Lower leg skin (tissue), 4 donors: Measurements from ENCODE around the gene AP1M1. TPM values are rescaled to one million over a fixed set of nuclear protein-coding genes. Genes with fewer than 3 reads are reported as not detected.

Source experiments
- DNase-seq, 2 donors: peaks; one replicate each; pipeline ENCODE4 v3.0.0-alpha.2; 2019; ENCODE audit warnings: low spot score in 2 of 2
- H3K4me3 ChIP-seq: fragments of 200-600 bp; sonication (generic); 2 replicates; pipeline ENCODE4 v1.5.1; 2017; ENCODE audit warnings: mild to moderate bottlenecking, low read depth; ENCODE audit not compliant: poor library complexity, severe bottlenecking
- POLR2A ChIP-seq, 2 donors: fragments of 450-650 bp; IDR thresholded peaks; one replicate each; pipeline ENCODE4 v1.6.1; 2016 to 2017; ENCODE audit warnings: antibody characterized with exemption in 2 of 2, mild to moderate bottlenecking in 1 of 2, moderate library complexity in 1 of 2
- WGBS, 2 donors: methylation state at CpG; one replicate each; pipeline ENCODE4 v1.1.5; 2018; 5-methylcytosine and 5-hydroxymethylcytosine counted together
- intact Hi-C: fragments of 100-400 bp; cut with DNase I; formaldehyde crosslinking; loops from one replicate; pipeline ENCODE4 v1.15.0; 2023; ENCODE audit warnings: low total_unique reads
- total RNA-seq, 4 donors: library from RNA; depleted of rRNA; stranded (reverse); fragments of >200 nt; gene quantifications; one replicate each; pipeline ENCODE4 v1.1.0, GENCODE V29; 2016
- TF ChIP-seq, protein P1 (sequence below), 3 donors: fragments of 450-650 bp; IDR thresholded peaks; one replicate each; pipeline ENCODE4 v1.5.1; 2016; ENCODE audit warnings: antibody characterized with exemption in 3 of 3, mild to moderate bottlenecking in 3 of 3, moderate library complexity in 2 of 3

Gene AP1M1
- total RNA-seq, 4 donors from 2014 or later: 47.2 to 66.9 (median 48.6) TPM

DNA sequence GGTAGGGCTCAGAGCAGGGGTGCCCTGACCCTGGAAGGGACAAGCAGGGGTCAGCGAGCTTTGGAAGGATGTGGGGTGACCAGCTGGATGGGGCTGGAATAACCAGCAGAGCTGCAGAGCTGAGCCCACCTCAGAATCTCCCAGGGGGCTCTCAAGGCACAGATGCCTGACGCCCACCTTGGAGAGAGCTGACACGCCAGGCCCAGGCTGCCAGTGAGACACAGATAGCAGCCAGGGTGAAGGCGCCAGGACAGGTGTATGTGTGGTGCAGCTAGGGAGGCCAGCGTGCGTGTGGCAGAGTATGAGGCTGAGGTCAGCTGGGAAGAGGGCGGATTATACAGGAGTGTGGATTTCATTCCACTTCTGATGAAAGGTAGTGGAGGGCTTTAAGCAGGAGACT is 8.9 kb downstream of the AP1M1 start:
- intact Hi-C loops: no loop called here
- no peak overlapping the region for H3K4me3 ChIP-seq
- 92 to 97% methylated on average over 7 of the region's 7 CpGs for WGBS, 2 donors
- TF ChIP-seq POLR2A (IDR thresholded peaks at IDR 0.05): no peak
- TF ChIP-seq, protein P1, sequence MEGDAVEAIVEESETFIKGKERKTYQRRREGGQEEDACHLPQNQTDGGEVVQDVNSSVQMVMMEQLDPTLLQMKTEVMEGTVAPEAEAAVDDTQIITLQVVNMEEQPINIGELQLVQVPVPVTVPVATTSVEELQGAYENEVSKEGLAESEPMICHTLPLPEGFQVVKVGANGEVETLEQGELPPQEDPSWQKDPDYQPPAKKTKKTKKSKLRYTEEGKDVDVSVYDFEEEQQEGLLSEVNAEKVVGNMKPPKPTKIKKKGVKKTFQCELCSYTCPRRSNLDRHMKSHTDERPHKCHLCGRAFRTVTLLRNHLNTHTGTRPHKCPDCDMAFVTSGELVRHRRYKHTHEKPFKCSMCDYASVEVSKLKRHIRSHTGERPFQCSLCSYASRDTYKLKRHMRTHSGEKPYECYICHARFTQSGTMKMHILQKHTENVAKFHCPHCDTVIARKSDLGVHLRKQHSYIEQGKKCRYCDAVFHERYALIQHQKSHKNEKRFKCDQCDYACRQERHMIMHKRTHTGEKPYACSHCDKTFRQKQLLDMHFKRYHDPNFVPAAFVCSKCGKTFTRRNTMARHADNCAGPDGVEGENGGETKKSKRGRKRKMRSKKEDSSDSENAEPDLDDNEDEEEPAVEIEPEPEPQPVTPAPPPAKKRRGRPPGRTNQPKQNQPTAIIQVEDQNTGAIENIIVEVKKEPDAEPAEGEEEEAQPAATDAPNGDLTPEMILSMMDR (IDR thresholded peaks at IDR 0.05): no peak
- no peak for DNase-seq

DNA sequence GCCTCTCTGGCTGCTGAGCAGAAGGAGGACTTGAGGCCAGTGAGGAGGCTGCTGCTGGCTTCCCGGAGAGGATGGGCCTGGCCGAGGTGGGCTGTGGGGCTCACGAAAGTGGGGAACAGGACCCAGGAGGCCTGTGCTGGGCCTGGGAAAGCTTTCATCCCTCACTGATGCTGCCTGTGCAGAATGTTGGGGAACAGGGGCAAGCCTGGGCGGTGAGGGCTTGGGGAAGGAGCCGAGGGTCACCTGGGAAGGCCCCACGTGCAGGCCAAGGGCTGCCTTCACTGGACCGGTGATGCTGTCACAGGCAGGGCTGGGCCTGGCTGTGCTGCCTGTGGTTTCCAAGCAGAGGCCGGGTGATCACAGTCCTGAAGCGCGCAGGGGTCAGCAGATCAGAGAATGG is 9.4 kb downstream of the AP1M1 start:
- intact Hi-C loops: no loop called here
- no peak overlapping the region for H3K4me3 ChIP-seq
- no peak for TF ChIP-seq POLR2A (IDR thresholded peaks at IDR 0.05)
- TF ChIP-seq, protein P1 (IDR thresholded peaks at IDR 0.05): no peak
- no peak for DNase-seq
- WGBS, 2 donors: 89 to 96% methylated on average over 10 of the region's 10 CpGs

DNA sequence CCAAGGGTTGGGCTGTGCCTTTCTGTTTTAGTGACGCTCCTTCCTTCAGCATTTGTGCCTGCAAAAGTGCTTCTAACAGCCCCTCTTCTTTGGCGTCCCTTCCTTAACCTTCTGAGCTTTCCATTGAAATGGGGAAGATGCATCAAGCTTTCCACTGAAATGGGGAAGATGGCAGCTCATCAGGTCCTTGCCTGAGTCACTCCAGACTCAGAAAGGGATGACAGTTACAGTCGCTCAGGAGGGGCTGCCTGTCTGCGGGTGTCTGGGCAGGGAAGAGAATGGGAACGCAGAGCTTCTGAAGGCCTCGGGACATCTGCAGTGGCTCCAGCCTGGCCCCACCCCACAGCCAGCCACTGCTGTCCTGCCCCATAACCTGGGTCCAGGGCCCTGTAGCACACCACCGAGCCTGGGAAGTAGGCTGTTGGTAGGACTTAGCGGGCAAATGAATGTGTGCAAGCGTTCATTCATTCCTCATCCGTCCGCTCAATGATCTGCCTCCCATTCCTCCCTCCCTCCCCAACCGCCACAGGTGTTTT is 9.8 kb downstream of the AP1M1 start:
- 90% methylated on average over 12 of the region's 12 CpGs for WGBS, 2 donors
- intact Hi-C loops: no loop called here
- H3K4me3 ChIP-seq: no peak overlapping the region
- no peak for DNase-seq
- TF ChIP-seq POLR2A (IDR thresholded peaks at IDR 0.05): no peak
- TF ChIP-seq, protein P1 (IDR thresholded peaks at IDR 0.05): no peak

DNA sequence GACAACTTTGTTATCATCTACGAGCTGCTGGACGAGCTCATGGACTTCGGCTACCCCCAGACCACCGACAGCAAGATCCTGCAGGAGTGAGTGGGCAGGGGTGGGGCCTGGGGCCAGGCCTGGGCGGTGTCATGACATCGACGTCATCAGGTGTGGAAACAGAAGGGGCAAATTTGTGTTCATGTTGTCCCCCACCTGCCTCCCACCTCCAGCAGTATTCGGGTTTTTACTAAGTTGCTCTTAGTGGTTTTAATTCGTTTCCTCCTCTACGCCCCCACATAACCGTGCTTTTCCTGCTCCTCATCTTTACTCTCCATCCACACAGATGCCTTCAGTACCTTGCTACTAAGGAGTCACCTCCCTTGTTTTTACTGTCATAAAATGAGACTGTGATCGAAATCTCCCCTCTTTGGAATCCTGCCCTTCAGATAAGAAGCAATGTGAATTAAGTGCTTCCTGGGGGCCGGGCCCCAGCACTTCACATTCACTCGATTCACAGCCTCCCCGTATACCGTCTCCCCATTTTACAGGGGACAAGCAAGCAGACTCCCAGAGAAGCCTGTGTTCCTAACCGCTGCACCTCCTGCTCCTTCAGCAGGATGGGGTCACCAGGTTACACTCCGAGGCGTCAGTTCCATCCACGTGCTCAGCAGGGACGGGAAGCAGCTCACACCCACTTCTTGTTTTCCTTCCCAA is 10.5 kb downstream of the AP1M1 start:
- H3K4me3 ChIP-seq: no peak overlapping the region
- no peak for TF ChIP-seq POLR2A (IDR thresholded peaks at IDR 0.05)
- TF ChIP-seq, protein P1 (IDR thresholded peaks at IDR 0.05): no peak
- WGBS, 2 donors: 89 to 95% methylated on average over 21 of the region's 21 CpGs
- intact Hi-C loops: no loop called here
- no peak for DNase-seq

DNA sequence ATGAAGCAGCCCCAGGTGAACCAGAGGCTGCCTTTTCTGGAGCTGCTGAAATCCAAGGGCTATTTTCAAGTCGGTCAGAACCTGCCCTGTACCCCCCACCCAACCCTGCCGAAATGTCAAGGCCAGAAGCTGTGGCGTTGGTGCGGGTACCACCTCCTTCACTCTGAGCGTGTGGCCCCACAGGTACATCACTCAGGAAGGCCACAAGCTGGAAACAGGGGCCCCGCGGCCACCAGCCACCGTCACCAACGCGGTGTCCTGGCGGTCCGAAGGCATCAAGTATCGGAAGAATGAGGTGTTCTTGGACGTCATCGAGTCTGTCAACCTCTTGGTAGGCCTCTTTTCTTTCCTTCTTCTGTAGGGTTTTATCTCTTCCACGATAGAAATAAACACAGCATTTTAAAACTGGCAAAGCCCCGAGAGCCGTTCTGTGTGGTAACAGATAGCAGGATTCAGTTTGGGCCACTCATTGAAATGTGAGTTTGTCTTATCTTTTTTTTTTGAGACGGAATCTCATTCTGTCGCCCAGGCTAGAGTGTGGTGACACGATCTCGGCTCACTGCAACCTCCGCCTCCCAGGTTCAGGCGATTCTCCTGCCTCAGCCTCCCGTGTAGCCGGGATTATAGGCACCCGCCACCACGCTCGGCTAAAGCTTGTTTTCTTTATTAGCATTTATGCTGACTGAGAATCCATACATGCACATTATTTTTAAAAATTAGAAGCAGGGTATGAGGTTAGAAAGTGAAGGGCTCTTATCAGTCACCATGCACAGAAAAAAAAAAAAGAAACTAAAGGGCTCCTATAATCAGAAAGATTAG is 11.3 kb downstream of the AP1M1 start:
- DNase-seq: no peak
- no peak overlapping the region for H3K4me3 ChIP-seq
- WGBS, 2 donors: 94 to 96% methylated on average over 26 to 29 of the region's 29 CpGs
- intact Hi-C loops: no loop called here
- TF ChIP-seq, protein P1 (IDR thresholded peaks at IDR 0.05): no peak
- no peak for TF ChIP-seq POLR2A (IDR thresholded peaks at IDR 0.05)
